Panc1 (cell line): ENCODE measurements around the gene MILR1. TPM values are rescaled to one million over a fixed set of nuclear protein-coding genes. Genes with fewer than 3 reads are reported as not detected.
A peak's percentile ranks its signal among the peaks of the same experiment; 100 is the strongest.

Source experiments
- ATAC-seq: fragments of 200-7000 bp; cut with Tn5 transposase; 2 replicates; pipeline ENCODE4 v1.9.1; 2020; ENCODE audit warnings: mild to moderate bottlenecking, moderate library complexity
- BruUV-seq: library from RNA; stranded (reverse); fragments of 400-500 nt; replicated peaks from 2 replicates; lab custom pipeline; 2021; lab: Mats Ljungman, UMichigan
- CTCF ChIA-PET: fragments of 300-600 bp; sonication (Branson Sonifier 250); formaldehyde crosslinking; loops from one replicate; lab custom pipeline; 2022; ENCODE audit warnings: antibody characterized with exemption; lab: Charles Lee
- POLR2A ChIA-PET: fragments of 300-600 bp; sonication (Branson Sonifier 250); formaldehyde crosslinking; loops from one replicate; lab custom pipeline; 2022; ENCODE audit warnings: antibody characterized with exemption; lab: Charles Lee
- DNase-seq: peaks from one replicate; pipeline ENCODE4 v3.0.0-alpha.2; 2010; ENCODE audit warnings: low read depth, low spot score
- H3K27ac ChIP-seq: 2 replicates; pipeline ENCODE4 v1.5.1; 2011; ENCODE audit warnings: mild to moderate bottlenecking, low read length, inconsistent platforms
- H3K27me3 ChIP-seq: fragments of 200-500 bp; sonication (Bioruptor generic); 2 replicates; pipeline ENCODE4 v1.6.0; 2014; ENCODE audit warnings: low read length, inconsistent platforms; ENCODE audit not compliant: control insufficient read depth, insufficient read depth
- H3K36me3 ChIP-seq: fragments of 200-500 bp; sonication (Bioruptor generic); 2 replicates; pipeline ENCODE4 v1.5.1; 2014; ENCODE audit warnings: inconsistent platforms, mild to moderate bottlenecking, low read length, moderate library complexity; ENCODE audit not compliant: control insufficient read depth, insufficient read depth
- H3K4me1 ChIP-seq: 2 replicates; pipeline ENCODE4 v1.5.1; 2011; ENCODE audit warnings: inconsistent platforms, mild to moderate bottlenecking, low read length, moderate library complexity; ENCODE audit not compliant: control insufficient read depth, insufficient read depth
- H3K4me3 ChIP-seq, 2 experiments: 2 replicates each; pipeline ENCODE4 v1.5.1; 2011 to 2012; ENCODE audit warnings: low read depth in 2 of 2, low read length in 2 of 2, mild to moderate bottlenecking in 2 of 2, inconsistent platforms in 1 of 2, moderate library complexity in 1 of 2
- H3K9me3 ChIP-seq: fragments of 200-500 bp; sonication (Bioruptor generic); 2 replicates; pipeline ENCODE4 v1.5.1; 2014; ENCODE audit warnings: low read depth, mild to moderate bottlenecking, inconsistent platforms, low read length, moderate library complexity; ENCODE audit not compliant: control insufficient read depth, insufficient read depth
- CTCF ChIP-seq: fragments of 450-650 bp; IDR thresholded peaks from 2 replicates; pipeline ENCODE4 v1.5.1; 2017; ENCODE audit warnings: mild to moderate bottlenecking
- POLR2AphosphoS5 ChIP-seq: IDR thresholded peaks from 2 replicates; pipeline ENCODE4 v1.6.1; 2012; ENCODE audit warnings: mild to moderate bottlenecking, low read depth, low read length, moderate library complexity
- REST ChIP-seq, 2 experiments: IDR thresholded peaks; 2 replicates each; pipeline ENCODE4 v1.6.1; 2011 to 2012; ENCODE audit warnings: low read depth in 2 of 2, control low read depth in 1 of 2, low read length in 1 of 2, mild to moderate bottlenecking in 1 of 2, moderate library complexity in 1 of 2; ENCODE audit not compliant: insufficient read depth in 1 of 2
- SIN3A ChIP-seq: IDR thresholded peaks from 2 replicates; pipeline ENCODE4 v1.6.1; 2012; ENCODE audit warnings: low read depth, mild to moderate bottlenecking, low read length, moderate library complexity, borderline replicate concordance; ENCODE audit not compliant: insufficient read depth
- TCF7L2 ChIP-seq: IDR thresholded peaks from 2 replicates; pipeline ENCODE4 v1.6.1; 2011; ENCODE audit warnings: mild to moderate bottlenecking, low read depth, low read length, inconsistent platforms
- in situ Hi-C: cut with HindIII; loops from 2 replicates; pipeline ENCODE4 v1.10.0; 2016; ENCODE audit warnings: low sequenced_read_pairs, low pct_unique_long_range_greater_than_20kb
- intact Hi-C: fragments of 100-400 bp; cut with micrococcal nuclease; formaldehyde crosslinking; loops from one replicate; pipeline ENCODE4 v1.10.0; 2022; ENCODE audit not compliant: unreplicated experiment
- total RNA-seq: library from RNA; stranded (reverse); gene quantifications from one replicate; pipeline ENCODE4 v1.2.1, GENCODE V29; 2021; ENCODE audit not compliant: unreplicated experiment

The MILR1 gene
- total RNA-seq, 1 experiment from 2014 or later, result not detected

- in situ Hi-C loops (no loop called here), intact Hi-C loops (no loop called here)
- BruUV-seq, result no TSS peak
- H3K9me3 ChIP-seq, result no peaks in the 10 kb centered on the region
- peak overlapping the region; percentile 90 to 93 for H3K4me3 ChIP-seq
- H3K4me1 ChIP-seq, result peaks cover 39% of the 10 kb centered on the region
- CTCF ChIA-PET, result no interaction called here
- TF ChIP-seq SIN3A (no peak), CTCF (peak; percentile 21; the same call in 1 of the 2 replicates), REST (IDR thresholded peaks at IDR 0.05; ENCODE audit: insufficient read depth in 1 of 2, low read depth in 2 of 2, low read length in 1 of 2) (no peak), TCF7L2 (no peak)
- H3K36me3 ChIP-seq, result peaks cover 46% of the 10 kb centered on the region
- no peak for ATAC-seq
- POLR2A ChIA-PET, result interaction anchor here (0.6 to 0.9 kb wide), 4 partner anchors 9 to 115 kb away, joined by 3 to 6 read pairs (median 5); partner anchors contain the start of gene CEP95
- H3K27ac ChIP-seq, result peak overlapping the region; percentile 93
- no peak for DNase-seq
- no peaks in the 10 kb centered on the region for H3K27me3 ChIP-seq
Measured at GRCh38 chr17:64497565-64498035, 48.7 kb downstream of the MILR1 start.

GRCh38 chr17:64498308-64499203 is 49.6 kb downstream of the MILR1 start:
- Histone ChIP-seq H3K27me3 (no peaks in the 10 kb centered on the region), H3K4me1 (peaks cover 47% of the 10 kb centered on the region), H3K27ac (peak overlapping the region; percentile 93; the same call in 1 of the 2 replicates), H3K36me3 (peaks cover 56% of the 10 kb centered on the region), H3K4me3 (no peak overlapping the region), H3K9me3 (no peaks in the 10 kb centered on the region)
- BruUV-seq, result no TSS peak
- TF ChIP-seq REST (IDR thresholded peaks at IDR 0.05; ENCODE audit: insufficient read depth in 1 of 2, low read depth in 2 of 2, low read length in 1 of 2) (no peak), SIN3A (no peak), CTCF (no peak), POLR2AphosphoS5 (0 out of 2 replicates have a peak, but pooled peaks have one; percentile 43), TCF7L2 (no peak)
- ChIA-PET POLR2A (interaction anchor here (0.6 to 1.0 kb wide), 4 partner anchors 70 to 226 kb away, joined by 3 to 11 read pairs (median 4); no protein-coding TSS in a partner anchor), CTCF (interaction anchor here (0.6 to 1.0 kb wide), 2 partner anchors 77 to 277 kb away, joined by 3 to 8 read pairs; no protein-coding TSS in a partner anchor)
- ATAC-seq (no peak), DNase-seq (no peak)
- in situ Hi-C loops, result no loop called here
- intact Hi-C loops, result no loop called here
